H1 (cell line): ENCODE results near the gene GTPBP10. TPM values are rescaled to one million over a fixed set of nuclear protein-coding genes. Genes with fewer than 3 reads are reported as not detected.
A peak's percentile ranks its signal among the peaks of the same experiment; 100 is the strongest.

ENCODE experiments used
- CTCF ChIP-seq, 3 experiments: IDR thresholded peaks; 1 replicate in 2 of 3; 2 replicates in 1 of 3; pipeline versions ENCODE4 v1.5.1 to v1.6.1; 2011; ENCODE audit warnings: low read length in 3 of 3, mild to moderate bottlenecking in 3 of 3, inconsistent platforms in 2 of 3, low read depth in 1 of 3, moderate library complexity in 1 of 3; ENCODE audit not compliant: insufficient read depth in 1 of 3; ENCODE audit errors: control extremely low read depth in 1 of 3
- EGR1 ChIP-seq: IDR thresholded peaks from 2 replicates; pipeline ENCODE4 v1.6.1; 2011; ENCODE audit warnings: low read depth, low read length, borderline replicate concordance
- RAD21 ChIP-seq, 2 experiments: IDR thresholded peaks in 1 of 2; conservative IDR thresholded peaks in 1 of 2; 2 replicates each; pipeline ENCODE4 v1.6.1; 2011; ENCODE audit warnings: low read depth in 2 of 2, low read length in 2 of 2, improper control_type of control experiment in 1 of 2, inconsistent platforms in 1 of 2, mild to moderate bottlenecking in 1 of 2, moderate library complexity in 1 of 2
- SIN3A ChIP-seq, 2 experiments: IDR thresholded peaks in 1 of 2; conservative IDR thresholded peaks in 1 of 2; 2 replicates each; pipeline ENCODE4 v1.6.1; 2011 to 2012; ENCODE audit warnings: low read length in 2 of 2, improper control_type of control experiment in 1 of 2, low read depth in 1 of 2, mild to moderate bottlenecking in 1 of 2
- polyA plus RNA-seq, 7 experiments: library from polyadenylated mRNA; depleted of rRNA in 3 of 7; stranded (reverse) in 5 of 7; unstranded in 2 of 7; fragments of >200 nt in 5 of 7; fragments of 200-250 nt in 2 of 7; gene quantifications; 1 replicate in 5 of 7; 2 replicates in 1 of 7; 4 replicates in 1 of 7; pipeline versions ENCODE4 v1.2.1 to v1.2.3, GENCODE V29; 2011 to 2013; ENCODE audit warnings: missing spikeins in 2 of 7, mixed read lengths in 2 of 7
- total RNA-seq: library from RNA; stranded (reverse); fragmentation: NEBNext Ultra II Directional; extraction: Animal tissue kit (Norgen Biotek cat#: 25700); gene quantifications from 2 replicates; pipeline ENCODE4 v1.2.1, GENCODE V29; 2021

The GTPBP10 gene
- total and polyA plus RNA-seq, 2 of the 8 experiments (the other 6 are each of a cell fraction or from before 2014, with no cell fraction given), result 4.4 to 21.2 TPM

- TF ChIP-seq CTCF (IDR thresholded peaks at IDR 0.05; ENCODE audit: control extremely low read depth in 1 of 3, insufficient read depth in 1 of 3, low read depth in 1 of 3, low read length in 3 of 3) (peak; percentile 57 to 79 (median 70)), EGR1 (no peak), RAD21 (IDR thresholded peaks at IDR 0.05 in 1 of 2, conservative IDR thresholded peaks at IDR 0.05 in 1 of 2; ENCODE audit: low read depth in 2 of 2, low read length in 2 of 2) (peak; percentile 60 to 68), SIN3A (conservative IDR thresholded peaks at IDR 0.05 in 1 of 2, IDR thresholded peaks at IDR 0.05 in 1 of 2; ENCODE audit: low read depth in 1 of 2, low read length in 2 of 2) (no peak)
- TF ChIP-seq, all 59 proteins: peak for 3
Measured at GRCh38 chr7:90412458-90413184, 66.1 kb downstream of the GTPBP10 start (continued).
